GM23248 (cell line): Measurements from ENCODE around the gene FAM20C. TPM values are rescaled to one million over a fixed set of nuclear protein-coding genes. Genes with fewer than 3 reads are reported as not detected.
A peak's percentile ranks its signal among the peaks of the same experiment; 100 is the strongest.

Experiments used
- DNase-seq: peaks from one replicate; pipeline ENCODE4 v3.0.0-alpha.2; 2015
- H2AFZ ChIP-seq: fragments of 200-600 bp; sonication (generic); 2 replicates; pipeline ENCODE4 v1.6.1; 2016; ENCODE audit warnings: antibody characterized with exemption
- H3F3A ChIP-seq: fragments of 200-600 bp; sonication (generic); 2 replicates; pipeline ENCODE4 v1.6.1; 2016; ENCODE audit warnings: mild to moderate bottlenecking, antibody characterized with exemption, mixed run types; ENCODE audit not compliant: insufficient read depth
- H3K27ac ChIP-seq: fragments of 200-600 bp; sonication (generic); 2 replicates; pipeline ENCODE4 v1.5.1; 2016; ENCODE audit warnings: mild to moderate bottlenecking
- H3K27me3 ChIP-seq: fragments of 200-600 bp; sonication (generic); replicated peaks from 2 replicates; pipeline ENCODE4 v1.6.1; 2016; ENCODE audit warnings: mild to moderate bottlenecking; ENCODE audit not compliant: insufficient read depth
- H3K36me3 ChIP-seq: fragments of 200-600 bp; sonication (generic); 2 replicates; pipeline ENCODE4 v1.6.1; 2016; ENCODE audit warnings: low read depth, mild to moderate bottlenecking
- H3K4me1 ChIP-seq: fragments of 200-600 bp; sonication (generic); 2 replicates; pipeline ENCODE4 v1.6.1; 2016; ENCODE audit warnings: mild to moderate bottlenecking; ENCODE audit not compliant: insufficient read depth
- H3K4me2 ChIP-seq: fragments of 200-600 bp; sonication (generic); one replicate; pipeline ENCODE4 v1.6.1; 2016; ENCODE audit warnings: mild to moderate bottlenecking; ENCODE audit not compliant: unreplicated experiment
- H3K4me3 ChIP-seq: fragments of 200-600 bp; sonication (generic); 2 replicates; pipeline ENCODE4 v1.5.1; 2016; ENCODE audit warnings: mild to moderate bottlenecking
- H3K79me2 ChIP-seq: fragments of 200-600 bp; sonication (generic); 2 replicates; pipeline ENCODE4 v1.6.1; 2016; ENCODE audit warnings: mild to moderate bottlenecking; ENCODE audit not compliant: insufficient read depth
- H3K9ac ChIP-seq: fragments of 200-600 bp; sonication (generic); 2 replicates; pipeline ENCODE4 v1.6.1; 2016; ENCODE audit warnings: mild to moderate bottlenecking
- H3K9me2 ChIP-seq: fragments of 200-600 bp; sonication (generic); 2 replicates; pipeline ENCODE4 v1.6.1; 2016; ENCODE audit warnings: mixed run types, mild to moderate bottlenecking, moderate library complexity; ENCODE audit not compliant: insufficient read depth
- H3K9me3 ChIP-seq: fragments of 200-600 bp; sonication (generic); one replicate; pipeline ENCODE4 v1.6.1; 2017; ENCODE audit warnings: low read depth
- H4K20me1 ChIP-seq: fragments of 200-600 bp; sonication (generic); 2 replicates; pipeline ENCODE4 v1.6.0; 2016; ENCODE audit not compliant: insufficient read depth
- EZH2 ChIP-seq: fragments of 200-600 bp; sonication (generic); IDR thresholded peaks from 2 replicates; pipeline ENCODE4 v1.6.1; 2018; ENCODE audit warnings: antibody characterized with exemption, mild to moderate bottlenecking; ENCODE audit not compliant: insufficient read depth, poor library complexity, severe bottlenecking
- EZH2phosphoT487 ChIP-seq: fragments of 200-600 bp; sonication (generic); IDR thresholded peaks from 2 replicates; pipeline ENCODE4 v1.6.1; 2018; ENCODE audit warnings: antibody characterized with exemption, moderate library complexity, mild to moderate bottlenecking, low read depth; ENCODE audit not compliant: insufficient read depth
- WGBS, 2 experiments: methylation state at CpG; one replicate each; pipeline ENCODE4 v1.1.6; 2015 to 2017; ENCODE audit warnings: low lambda C conversion rate in 2 of 2, low coverage in 1 of 2; ENCODE audit errors: missing lambda C conversion rate in 2 of 2; 5-methylcytosine and 5-hydroxymethylcytosine counted together
- in situ Hi-C: fragments of 300-500 bp; cut with MboI; formaldehyde crosslinking; loops from 2 replicates; pipeline ENCODE4 v1.15.0; 2020
- polyA plus RNA-seq: library from polyadenylated mRNA; unstranded; fragments of >200 nt; fragmentation: Nextera tagmentation; extraction: Ambion mirVana; gene quantifications from 2 replicates; pipeline ENCODE4 v1.2.1, GENCODE V29; 2016
- total RNA-seq: library from RNA; depleted of rRNA; stranded (reverse); fragments of >200 nt; shearing (Covaris generic); gene quantifications from 2 replicates; pipeline ENCODE4 v1.2.3, GENCODE V29; 2014

FAM20C gene
- total and polyA plus RNA-seq, 2 experiments from 2014 or later = 13.5 to 63.8 TPM

- WGBS, 2 experiments = 71 to 78% methylated on average over 4 of the region's 4 CpGs
These were observed 2.7 kb upstream of the FAM20C start for GRCh38 chr7:189719-190118.

GRCh38 chr7:190196-190595 lies 2.2 kb upstream of the FAM20C start:
- H3K27me3 ChIP-seq = no peaks in the 10 kb centered on the region
- no peaks in the 10 kb centered on the region for H4K20me1 ChIP-seq
- no peaks in the 10 kb centered on the region for H3K9me3 ChIP-seq
- H3F3A ChIP-seq = peaks cover 4% of the 10 kb centered on the region; the same call in 1 of the 2 replicates
- H2AFZ ChIP-seq = no peak overlapping the region
- no peak overlapping the region for H3K27ac ChIP-seq
- no peak overlapping the region for H3K4me2 ChIP-seq
- H3K9me2 ChIP-seq = no peaks in the 10 kb centered on the region
- no peak for DNase-seq
- no peaks in the 10 kb centered on the region for H3K36me3 ChIP-seq
- peaks cover 20% of the 10 kb centered on the region for H3K79me2 ChIP-seq
- in situ Hi-C loops = no loop called here
- no peak overlapping the region for H3K9ac ChIP-seq
- peaks cover 7% of the 10 kb centered on the region; the same call in 1 of the 2 replicates for H3K4me1 ChIP-seq
- TF ChIP-seq EZH2phosphoT487 = no peak
- TF ChIP-seq EZH2 = no peak
- 87 to 88% methylated on average over 21 of the region's 21 CpGs for WGBS, 2 experiments
- no peak overlapping the region for H3K4me3 ChIP-seq

More at GRCh38 chr7:189719-190118, 2.7 kb upstream of the FAM20C start:
- peaks cover 4% of the 10 kb centered on the region; the same call in 1 of the 2 replicates for H3F3A ChIP-seq
- in situ Hi-C loops = no loop called here
- no peaks in the 10 kb centered on the region for H4K20me1 ChIP-seq
- peaks cover 7% of the 10 kb centered on the region; the same call in 1 of the 2 replicates for H3K4me1 ChIP-seq
- no peak overlapping the region for H3K27ac ChIP-seq
- H3K9ac ChIP-seq = no peak overlapping the region
- no peak overlapping the region for H2AFZ ChIP-seq
- no peak for DNase-seq
- H3K9me2 ChIP-seq = no peaks in the 10 kb centered on the region
- TF ChIP-seq EZH2phosphoT487 (no peak), EZH2 (no peak)
- H3K36me3 ChIP-seq = no peaks in the 10 kb centered on the region
- H3K79me2 ChIP-seq = peaks cover 15% of the 10 kb centered on the region
- H3K4me2 ChIP-seq = no peak overlapping the region
- H3K4me3 ChIP-seq = no peak overlapping the region
- no peaks in the 10 kb centered on the region for H3K9me3 ChIP-seq
- no peaks in the 10 kb centered on the region for H3K27me3 ChIP-seq

DNA sequence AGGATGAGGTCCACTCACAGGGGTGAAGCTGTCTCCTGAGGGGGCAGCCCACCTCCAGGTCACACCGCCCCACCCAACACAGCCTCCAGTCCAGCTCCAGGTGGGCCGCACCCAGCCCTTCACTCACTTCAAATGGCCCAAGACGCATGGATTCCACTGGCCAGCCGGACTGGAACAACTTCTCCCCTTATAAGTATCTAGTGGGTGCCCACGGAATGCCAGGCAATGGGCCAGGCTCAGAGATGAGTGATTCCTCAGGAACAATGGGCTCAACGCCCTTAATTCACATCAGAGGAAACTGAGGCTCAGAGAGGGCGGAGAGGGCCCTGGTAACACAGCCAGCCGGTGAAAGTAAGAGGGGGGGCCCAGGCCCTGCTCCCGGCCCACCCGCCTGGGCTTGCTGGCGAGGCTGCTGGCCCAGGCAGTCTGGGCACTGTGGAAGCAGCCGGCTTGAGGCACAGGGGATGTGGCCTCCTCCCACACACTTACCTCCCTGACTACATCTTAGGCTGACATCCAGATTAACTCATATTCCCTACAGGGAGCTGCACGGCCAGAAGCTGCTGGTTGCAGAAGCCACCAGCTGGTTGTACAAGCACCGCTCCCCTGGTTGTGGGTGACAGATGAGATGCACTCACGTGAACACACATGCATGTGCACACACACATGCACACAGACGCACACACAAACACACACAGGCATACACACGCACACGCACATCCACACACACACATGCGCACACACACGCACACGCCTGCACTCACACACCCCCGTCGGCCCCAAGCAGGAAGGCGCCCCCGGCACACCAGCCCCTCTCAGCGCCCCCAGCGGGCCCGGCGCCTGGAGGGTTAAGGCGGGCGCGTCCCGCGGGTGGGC lies 1.0 kb upstream of the FAM20C start:
- Histone ChIP-seq H3K36me3 (peaks cover 9% of the 10 kb centered on the region; the same call in 1 of the 2 replicates), H3K27me3 (no peaks in the 10 kb centered on the region), H3K27ac (peak overlapping the region; percentile 75), H3K79me2 (peaks cover 31% of the 10 kb centered on the region), H3K4me2 (peak overlapping the region; percentile 49), H3K9ac (peak overlapping the region; percentile 75), H4K20me1 (no peaks in the 10 kb centered on the region), H3F3A (peaks cover 4% of the 10 kb centered on the region; the same call in 1 of the 2 replicates), H3K4me3 (peak overlapping the region; percentile 68), H2AFZ (0 out of 2 replicates have a peak overlapping the region, but pooled peaks have one; percentile 37), H3K9me3 (no peaks in the 10 kb centered on the region), H3K4me1 (peaks cover 13% of the 10 kb centered on the region), H3K9me2 (no peaks in the 10 kb centered on the region)
- no peak for TF ChIP-seq EZH2
- no peak for TF ChIP-seq EZH2phosphoT487
- WGBS, 2 experiments = 9 to 17% methylated on average over 24 to 34 of the region's 34 CpGs
- in situ Hi-C loops = no loop called here
- peak; percentile 96 for DNase-seq

- no peaks in the 10 kb centered on the region for H4K20me1 ChIP-seq
- DNase-seq = peak; percentile 62
- H3K4me3 ChIP-seq = peak overlapping the region; percentile 93
- peaks cover 47% of the 10 kb centered on the region for H3K79me2 ChIP-seq
- H3K9ac ChIP-seq = peak overlapping the region; percentile 80
- peaks cover 4% of the 10 kb centered on the region; the same call in 1 of the 2 replicates for H3F3A ChIP-seq
- H3K4me2 ChIP-seq = peak overlapping the region; percentile 85
- peaks cover 13% of the 10 kb centered on the region for H3K4me1 ChIP-seq
- no peaks in the 10 kb centered on the region for H3K27me3 ChIP-seq
- peaks cover 23% of the 10 kb centered on the region; the same call in 1 of the 2 replicates for H3K36me3 ChIP-seq
- in situ Hi-C loops = no loop called here
- TF ChIP-seq EZH2phosphoT487 (no peak), EZH2 (no peak)
- no peak overlapping the region for H2AFZ ChIP-seq
- H3K27ac ChIP-seq = peak overlapping the region; percentile 86
- H3K9me3 ChIP-seq = no peaks in the 10 kb centered on the region
- WGBS, 2 experiments = 1 to 2% methylated on average over 47 to 71 of the region's 119 CpGs
- no peaks in the 10 kb centered on the region for H3K9me2 ChIP-seq
These were observed 520 bp downstream of the FAM20C start for GRCh38 chr7:192701-193480.
